ENCODE data around the gene POMC.
"Not testable (repeated sequence)": the region's sequence is repeated elsewhere in the genome, so short reads cannot be mapped to it uniquely, and the experiment has no call there.

The POMC gene

DNA sequence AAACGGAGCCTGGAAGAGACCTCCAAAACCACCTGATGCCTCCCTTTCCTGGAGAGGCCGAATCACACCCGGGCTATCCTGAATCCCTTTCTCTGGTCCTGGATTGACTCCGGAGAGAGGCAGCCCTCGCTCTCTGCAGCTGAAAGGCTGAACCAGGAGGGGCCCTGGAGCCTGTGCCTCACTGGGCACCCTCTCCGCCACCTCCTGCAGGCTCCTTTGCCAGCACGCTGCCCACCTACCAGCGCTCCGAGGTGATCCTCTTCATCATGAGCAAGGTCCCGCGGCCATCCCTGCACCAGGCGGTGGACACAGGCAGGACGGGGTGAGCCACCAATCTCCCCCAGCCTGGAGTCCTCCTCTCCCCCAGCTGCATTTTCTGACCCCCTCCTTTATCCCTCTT lies 35.7 kb downstream of the POMC start:
- no peak for DNase-seq (ENCODE audit: low read depth in 2 of 2)

DNA sequence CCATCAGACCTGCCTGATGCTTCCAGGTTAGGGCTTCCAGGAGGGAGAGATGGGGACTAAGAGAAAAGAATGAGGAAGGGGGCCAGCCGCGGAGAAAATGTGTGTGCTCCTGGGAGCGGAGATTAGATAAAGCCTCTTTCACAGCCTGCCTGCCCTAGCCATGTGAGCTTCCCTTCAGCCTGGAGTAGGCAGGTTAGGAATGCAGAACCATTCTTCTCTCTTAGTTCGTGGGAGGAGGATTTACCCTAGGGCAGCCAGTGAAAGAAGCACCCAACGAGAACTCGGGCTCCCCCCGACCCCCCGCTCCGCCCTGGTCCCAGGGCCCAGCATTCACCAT lies 36.1 kb downstream of the POMC start:
- DNase-seq (ENCODE audit: low read depth in 2 of 2): no peak

DNA sequence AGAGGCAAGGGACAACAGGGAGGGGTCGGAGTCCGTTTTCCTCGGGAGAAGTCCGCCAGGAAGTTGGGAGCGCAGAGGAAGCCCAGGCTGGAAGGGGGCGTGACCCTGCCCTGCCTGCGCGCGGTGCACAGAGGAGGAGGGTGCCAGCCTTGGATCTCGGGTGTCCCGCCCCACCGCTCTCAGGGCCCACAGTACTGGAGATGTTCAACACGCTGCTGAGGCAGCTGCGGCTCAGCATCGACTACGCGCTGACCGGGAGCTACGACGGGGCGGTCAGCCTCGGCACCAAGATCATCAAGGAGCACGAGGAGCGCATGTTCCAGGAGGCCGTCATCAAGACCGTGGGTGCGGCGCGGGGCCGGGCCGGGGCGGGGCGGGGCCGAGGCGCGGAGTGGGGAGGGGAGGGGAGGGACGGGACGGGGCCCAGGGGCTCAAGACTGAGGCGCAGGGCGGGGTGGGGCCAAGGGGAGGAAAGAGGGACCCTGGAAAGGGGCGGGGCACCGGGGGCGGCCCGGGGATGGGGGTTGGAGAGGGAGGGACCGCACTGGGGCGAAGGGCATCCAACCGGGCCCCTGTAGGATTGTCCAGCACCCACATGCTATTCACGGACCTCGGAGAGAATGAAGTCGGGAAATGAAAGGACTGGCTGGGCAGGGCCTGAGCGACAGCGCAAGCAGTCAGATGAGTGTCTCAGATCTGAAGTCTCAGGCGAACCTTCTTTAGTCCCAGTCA lies 36.6 kb downstream of the POMC start:
- DNase-seq (ENCODE audit: low read depth in 2 of 2): no peak

DNA sequence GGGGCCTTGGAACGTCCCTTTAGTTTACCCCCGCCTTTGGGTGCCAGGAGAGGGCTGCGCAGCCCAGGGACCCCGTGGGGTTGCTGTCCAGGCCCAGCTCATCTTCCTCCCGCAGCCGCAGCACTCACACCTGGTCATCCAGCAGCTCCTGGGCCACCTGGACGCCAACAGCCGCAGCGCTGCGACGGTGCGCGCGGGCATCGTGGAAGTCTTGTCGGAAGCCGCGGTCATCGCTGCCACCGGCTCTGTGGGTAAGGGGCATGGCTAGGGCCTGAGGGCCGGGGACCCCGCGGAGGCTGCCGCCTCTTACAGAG lies 37.2 kb downstream of the POMC start:
- DNase-seq (ENCODE audit: low read depth in 2 of 2): no peak

DNA sequence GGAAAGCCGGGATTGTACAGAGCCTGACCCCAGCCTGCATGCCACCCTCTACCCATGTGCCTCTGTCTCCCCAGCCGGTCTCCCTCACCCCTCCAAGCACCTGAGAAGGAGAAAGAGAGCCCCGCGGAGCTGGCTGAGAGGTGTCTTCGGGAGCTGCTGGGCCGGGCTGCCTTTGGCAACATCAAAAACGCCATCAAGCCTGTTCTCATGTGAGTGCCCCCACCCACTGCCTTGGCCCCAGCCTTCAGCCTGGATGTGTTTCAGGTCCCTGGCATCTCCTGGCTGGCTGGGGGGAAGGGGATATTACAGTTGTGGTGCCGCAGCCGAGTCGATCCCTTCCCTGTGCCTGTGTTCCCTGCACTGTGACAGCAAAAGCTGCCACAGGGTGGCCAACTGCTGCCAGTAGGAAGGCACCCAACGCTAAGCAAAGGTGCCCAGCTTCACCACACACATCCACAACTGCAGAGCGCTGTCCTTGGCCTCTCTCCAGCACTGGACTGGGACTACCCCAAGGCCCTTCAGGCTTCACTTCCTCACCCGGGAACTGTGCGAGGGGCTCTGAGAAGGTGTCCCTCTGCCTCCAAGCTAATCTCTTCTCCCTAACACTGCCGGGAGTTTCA lies 38.4 kb downstream of the POMC start:
- no peak for DNase-seq (ENCODE audit: low read depth in 2 of 2)

DNA sequence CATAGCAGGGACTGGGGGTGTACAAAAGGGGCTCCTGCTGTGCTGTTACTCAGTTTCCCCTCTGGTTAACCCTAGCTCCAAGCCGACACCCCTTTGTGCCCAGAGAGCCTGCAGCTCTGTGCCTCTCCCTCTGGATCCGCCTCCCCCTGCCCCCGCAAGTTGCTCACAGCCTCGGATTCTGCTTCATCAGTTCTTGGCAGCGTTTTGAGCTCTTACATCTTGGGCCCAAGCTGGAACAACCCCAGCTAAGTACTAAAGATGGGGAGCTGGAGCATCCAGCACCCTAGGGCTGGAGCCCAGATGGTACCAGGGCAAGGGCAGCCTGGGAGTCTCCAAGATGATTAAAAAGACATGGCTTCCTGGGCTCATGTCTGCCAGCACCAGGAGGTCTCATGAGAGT lies 40.7 kb downstream of the POMC start:
- no peak for DNase-seq (ENCODE audit: low read depth in 2 of 2)

DNA sequence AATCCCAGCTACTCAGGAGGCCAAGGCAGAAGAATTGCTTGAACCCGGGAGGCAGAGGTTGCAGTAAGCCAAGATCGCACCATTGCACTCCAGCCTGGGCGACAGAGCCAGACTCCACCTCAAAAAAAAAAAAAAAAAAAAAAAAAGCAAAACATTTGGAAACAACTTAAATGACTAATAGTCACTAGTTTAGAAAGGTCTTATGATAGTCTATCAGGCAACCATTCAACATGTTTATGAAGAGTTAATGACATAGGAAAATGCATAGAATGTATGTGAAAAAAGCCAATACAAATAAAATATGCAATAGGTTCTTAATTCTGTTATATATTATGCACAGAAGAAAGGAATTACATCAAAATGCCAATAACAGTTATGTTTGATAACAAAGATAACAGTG lies 41.3 kb downstream of the POMC start:
- DNase-seq (ENCODE audit: low read depth in 2 of 2): not testable (repeated sequence)

DNA sequence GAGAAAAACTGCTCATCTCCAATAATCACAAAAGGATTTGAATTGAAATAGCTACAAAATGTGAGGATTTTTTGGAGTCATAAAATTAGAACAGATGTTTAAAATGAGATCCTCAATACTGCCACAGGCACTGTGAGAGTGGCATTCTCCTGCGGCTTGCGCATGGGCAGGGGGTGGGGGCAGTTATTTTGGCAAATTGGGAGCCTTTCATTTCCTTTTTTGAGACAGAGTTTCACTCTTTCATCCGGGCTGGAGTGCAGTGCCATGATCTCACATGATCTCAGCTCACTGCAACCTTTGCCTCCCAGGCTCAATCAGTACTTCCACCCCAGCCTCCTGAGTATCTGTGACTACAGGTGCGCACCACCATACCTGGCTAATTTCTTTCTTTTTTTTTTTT lies 42.4 kb downstream of the POMC start:
- no peak for DNase-seq (ENCODE audit: low read depth in 2 of 2)

DNA sequence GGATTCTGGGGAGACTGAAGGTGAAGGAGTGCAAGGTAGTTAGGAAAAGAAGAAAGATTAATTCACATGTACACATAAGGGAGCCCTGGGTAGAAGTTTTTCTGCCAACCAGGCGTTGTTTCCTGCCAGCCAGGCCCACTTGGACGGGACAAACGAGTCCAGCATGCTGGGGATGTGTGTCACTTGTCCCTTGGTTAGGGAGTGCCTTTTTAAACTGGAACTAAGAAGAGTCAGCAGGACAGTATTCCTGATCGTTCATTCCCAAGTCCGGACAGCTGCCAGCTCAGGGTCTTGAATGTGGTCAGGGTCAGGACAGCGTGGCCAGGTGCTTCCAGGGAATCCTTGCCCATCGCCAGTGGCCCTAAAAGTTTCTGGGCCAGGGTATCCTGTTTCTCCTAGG lies 43.2 kb downstream of the POMC start:
- DNase-seq (ENCODE audit: low read depth in 2 of 2): no peak

DNA sequence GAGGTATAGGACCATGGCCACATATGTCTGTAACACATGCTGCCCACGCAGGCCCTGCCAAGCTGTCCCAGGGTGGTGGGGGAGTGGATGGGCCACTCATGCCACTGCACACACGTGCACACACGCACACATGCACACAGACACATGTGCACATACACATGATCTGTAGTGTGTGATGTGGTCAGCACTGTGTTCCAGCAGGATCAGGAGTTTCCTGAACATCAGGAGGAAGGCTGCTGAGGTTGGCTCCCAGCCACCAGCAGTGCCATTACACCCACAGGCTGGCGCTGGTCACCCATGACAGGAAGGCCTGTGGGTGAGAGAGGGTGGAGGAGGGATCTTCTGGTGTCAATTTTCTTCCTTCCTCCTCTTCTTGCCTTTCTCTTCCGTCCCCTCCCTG lies 44.7 kb downstream of the POMC start:
- DNase-seq (ENCODE audit: low read depth in 2 of 2): no peak

DNA sequence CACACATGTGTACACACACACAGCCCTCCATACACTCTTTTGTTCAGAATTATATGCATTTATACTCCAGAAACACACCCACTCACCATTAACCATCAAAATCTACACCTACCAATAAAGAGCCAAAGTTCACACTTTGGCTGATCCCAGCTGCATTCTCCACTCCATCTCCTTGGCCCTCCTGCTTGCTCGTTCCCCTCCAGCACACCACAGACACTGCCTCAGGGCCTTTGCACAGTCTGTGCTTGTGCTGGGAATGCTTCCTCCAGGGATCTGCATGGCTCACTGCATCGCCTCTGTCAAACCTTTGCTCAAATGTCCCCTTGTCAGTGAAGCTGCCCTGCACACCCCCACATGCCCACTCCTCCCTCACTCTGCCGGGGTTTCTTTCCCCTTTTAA lies 46.0 kb downstream of the POMC start:
- no peak for DNase-seq (ENCODE audit: low read depth in 2 of 2)

DNA sequence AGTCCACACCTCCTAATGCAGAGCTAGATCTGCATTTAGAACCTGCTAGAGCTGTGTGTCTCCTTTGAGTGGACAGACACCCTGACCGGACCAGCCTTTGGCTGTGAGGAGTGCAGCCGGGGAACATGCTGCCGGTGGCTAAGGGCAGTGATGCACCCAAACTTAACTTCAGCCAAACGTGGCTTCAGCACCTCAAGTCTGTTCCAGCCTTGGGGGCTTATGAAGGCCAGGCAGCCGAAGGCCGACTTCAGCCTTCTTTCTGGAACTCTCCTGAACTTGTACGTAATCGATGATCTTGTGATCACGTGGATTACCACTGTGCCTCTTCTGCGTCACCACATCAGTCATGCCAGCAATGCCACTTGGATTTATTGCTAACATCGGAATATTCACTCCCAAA lies 49.1 kb downstream of the POMC start:
- no peak for DNase-seq (ENCODE audit: low read depth in 2 of 2)

DNA sequence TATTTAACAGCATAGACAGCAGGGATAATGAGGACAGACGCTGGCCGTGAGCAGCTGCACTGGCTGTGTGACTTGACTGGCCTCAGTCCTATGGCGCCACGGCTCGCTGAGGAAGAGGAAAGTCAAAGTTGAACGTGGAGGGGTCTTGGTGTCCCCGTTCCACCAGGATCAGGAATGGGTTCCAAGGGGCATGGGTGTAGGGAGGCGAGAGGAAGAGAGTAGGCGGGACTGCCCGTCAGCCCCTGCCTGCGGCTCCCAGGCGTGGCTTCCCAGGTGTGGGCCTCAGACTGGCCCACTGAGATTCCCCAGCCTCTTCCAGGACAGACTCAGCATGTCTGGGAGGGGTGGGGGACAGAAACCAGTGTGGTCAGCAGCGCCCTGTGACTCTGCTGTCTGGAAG lies 51.4 kb downstream of the POMC start:
- DNase-seq (ENCODE audit: low read depth in 2 of 2): no peak

DNA sequence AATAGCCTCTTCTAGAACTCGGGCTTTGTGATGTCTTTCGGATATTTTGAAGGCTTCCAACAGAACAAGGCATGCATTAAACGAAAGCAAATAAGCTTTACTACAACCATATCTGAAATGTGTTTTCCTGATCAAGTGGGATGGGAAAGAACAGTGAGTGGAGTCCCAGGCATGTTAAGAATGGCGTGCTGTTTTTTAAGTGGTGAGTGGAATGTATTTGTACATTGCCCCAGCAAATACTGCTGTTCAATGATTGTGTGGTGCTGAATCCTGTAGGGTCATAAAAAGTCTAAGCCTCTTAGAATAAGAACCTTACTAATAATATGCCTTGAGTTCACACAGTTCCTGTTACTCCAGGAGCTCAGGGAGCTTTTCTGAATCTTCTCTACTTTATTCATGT lies 52.5 kb downstream of the POMC start:
- no peak for DNase-seq (ENCODE audit: low read depth in 2 of 2)

DNA sequence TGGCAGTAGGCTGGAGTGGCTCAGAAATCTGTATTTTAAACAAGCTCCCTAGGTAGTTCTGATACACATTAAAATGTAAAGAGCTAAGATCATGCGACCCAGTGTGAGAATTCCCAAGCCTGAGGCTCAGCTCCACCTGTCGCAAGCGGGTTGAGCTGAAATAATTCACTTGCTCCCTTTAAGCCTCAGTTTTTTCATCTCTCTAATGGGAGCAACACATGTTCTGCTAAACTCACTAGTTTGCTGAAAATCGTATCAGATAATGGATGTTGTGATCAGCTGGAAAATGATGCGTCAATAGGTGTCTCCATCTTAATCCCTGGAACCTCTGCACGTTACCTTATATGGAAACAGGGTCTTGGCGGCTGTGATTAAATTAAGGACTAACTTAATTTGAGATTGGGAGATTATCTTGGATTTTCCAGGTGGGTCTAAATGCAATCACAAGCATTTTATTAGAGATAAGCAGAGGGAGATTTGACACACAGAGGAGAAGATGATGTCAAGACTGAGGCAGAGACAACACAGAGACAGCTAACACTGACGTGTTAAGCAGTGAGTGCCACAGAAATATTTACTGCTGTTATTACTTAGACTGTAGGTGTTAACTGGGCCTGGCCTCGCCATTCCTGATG lies 53.0 kb downstream of the POMC start:
- DNase-seq (ENCODE audit: low read depth in 2 of 2): no peak

DNA sequence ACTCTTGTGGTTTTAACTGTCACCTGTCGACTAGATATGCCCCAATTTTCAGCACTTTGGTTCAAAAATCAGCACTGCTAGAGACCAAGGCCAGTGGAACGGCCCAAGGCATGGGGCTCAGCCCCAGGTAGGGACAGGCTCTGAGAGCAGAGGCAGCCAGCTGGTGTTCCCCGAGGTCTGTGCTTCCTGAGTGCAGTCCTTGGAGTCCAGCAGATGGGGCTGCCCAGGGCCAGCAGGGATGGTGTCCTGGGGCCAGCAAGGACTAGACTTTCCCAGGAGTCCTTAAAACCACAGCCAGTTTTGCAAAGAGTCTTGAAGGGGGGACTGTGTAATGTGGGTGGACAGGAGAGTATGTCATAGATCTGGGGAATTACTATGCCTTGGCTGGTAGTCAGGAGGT lies 56.3 kb downstream of the POMC start:
- DNase-seq (ENCODE audit: low read depth in 2 of 2): no peak

All from activated CD8-positive, alpha-beta memory T cell treated with anti-CD3 and anti-CD28 coated beads for 4 hours (primary cell).